Erythroblast (primary cell): ENCODE measurements around the gene NFX1.

Experiments
- GATA1 ChIP-seq: IDR thresholded peaks from 2 replicates; pipeline ENCODE4 v1.6.1; 2011; ENCODE audit warnings: low read depth, mild to moderate bottlenecking, control low read depth, low read length, moderate library complexity
- POLR2A ChIP-seq: IDR thresholded peaks from 2 replicates; pipeline ENCODE4 v1.6.1; 2011; ENCODE audit warnings: mild to moderate bottlenecking, low read length

- TF ChIP-seq POLR2A = no peak
- no peak for TF ChIP-seq GATA1
Measured at GRCh38 chr9:33340186-33340585, 49.9 kb downstream of the NFX1 start.
